OCI-LY1 (cell line): ENCODE measurements around the gene PWP2.

Experiments used
- H2AFZ ChIP-seq: fragments of 200-600 bp; sonication (generic), shearing (Covaris generic); 2 replicates; pipeline ENCODE4 v1.6.0; 2014; ENCODE audit warnings: antibody characterized with exemption, mild to moderate bottlenecking, low read length
- H3F3A ChIP-seq: fragments of 200-600 bp; sonication (generic), shearing (Covaris generic); 2 replicates; pipeline ENCODE4 v1.6.0; 2014; ENCODE audit warnings: mild to moderate bottlenecking, antibody characterized with exemption, low read length, moderate library complexity; ENCODE audit not compliant: insufficient read depth
- H3K27ac ChIP-seq: fragments of 200-600 bp; sonication (generic); 2 replicates; pipeline ENCODE4 v1.5.1; 2014; ENCODE audit warnings: low read length, mixed run types, mild to moderate bottlenecking, low read depth; ENCODE audit not compliant: poor library complexity, severe bottlenecking
- H3K27me3 ChIP-seq: fragments of 200-600 bp; sonication (generic); 2 replicates; pipeline ENCODE4 v1.6.0; 2014; ENCODE audit warnings: antibody characterized with exemption, mild to moderate bottlenecking, low read length, moderate library complexity; ENCODE audit not compliant: insufficient read depth
- H3K36me3 ChIP-seq: fragments of 200-600 bp; sonication (generic); 2 replicates; pipeline ENCODE4 v1.6.1; 2014; ENCODE audit warnings: mild to moderate bottlenecking, antibody characterized with exemption, low read length, moderate library complexity, mixed read lengths; ENCODE audit not compliant: insufficient read depth
- H3K4me1 ChIP-seq: fragments of 200-600 bp; sonication (generic); 2 replicates; pipeline ENCODE4 v1.5.1; 2014; ENCODE audit warnings: mild to moderate bottlenecking, low read length, moderate library complexity; ENCODE audit not compliant: insufficient read depth, severe bottlenecking
- H3K4me2 ChIP-seq: fragments of 200-600 bp; sonication (generic), shearing (Covaris generic); 2 replicates; pipeline ENCODE4 v1.6.1; 2014; ENCODE audit warnings: low read length
- H3K4me3 ChIP-seq: fragments of 200-600 bp; sonication (generic); 2 replicates; pipeline ENCODE4 v1.5.1; 2014; ENCODE audit warnings: low read length, low read depth, mild to moderate bottlenecking, mixed read lengths; ENCODE audit not compliant: poor library complexity, severe bottlenecking
- H3K79me2 ChIP-seq: fragments of 200-600 bp; shearing (Covaris generic); 2 replicates; pipeline ENCODE4 v1.6.1; 2016; ENCODE audit warnings: mixed run types, low read length, mixed read lengths; ENCODE audit not compliant: insufficient read depth
- H3K9ac ChIP-seq: fragments of 200-600 bp; sonication (generic), shearing (Covaris generic); 2 replicates; pipeline ENCODE4 v1.6.1; 2014; ENCODE audit warnings: mild to moderate bottlenecking, low read length, mixed read lengths
- H3K9me2 ChIP-seq: fragments of 200-600 bp; sonication (generic), shearing (Covaris generic); 2 replicates; pipeline ENCODE4 v1.6.1; 2014; ENCODE audit warnings: low read depth, mild to moderate bottlenecking, low read length, mixed read lengths
- H3K9me3 ChIP-seq: fragments of 200-600 bp; shearing (Covaris generic); 2 replicates; pipeline ENCODE4 v1.6.1; 2014; ENCODE audit warnings: low read length, mixed read lengths
- H4K20me1 ChIP-seq: fragments of 200-600 bp; sonication (generic), shearing (Covaris generic); 2 replicates; pipeline ENCODE4 v1.6.0; 2016; ENCODE audit warnings: mild to moderate bottlenecking, low read length; ENCODE audit not compliant: insufficient read depth
- CTCF ChIP-seq: fragments of 200-600 bp; sonication (generic), shearing (Covaris generic); IDR thresholded peaks from 2 replicates; pipeline ENCODE4 v1.5.1; 2017; ENCODE audit warnings: mild to moderate bottlenecking, antibody characterized with exemption, low read length, moderate library complexity, mixed read lengths
- EZH2 ChIP-seq: fragments of 200-600 bp; sonication (generic), shearing (Covaris generic); IDR thresholded peaks from 2 replicates; pipeline ENCODE4 v1.8.0; 2017; ENCODE audit warnings: borderline replicate concordance, mixed run types, mild to moderate bottlenecking, antibody characterized with exemption, low read length, moderate library complexity, mixed read lengths

PWP2 gene

GRCh38 chr21:44087426-44088400 lies 19.5 kb upstream of the PWP2 start:
- Histone ChIP-seq H3K9ac (no peak overlapping the region), H3K9me3 (no peaks in the 10 kb centered on the region), H3K4me2 (no peak overlapping the region), H3K9me2 (no peaks in the 10 kb centered on the region), H3K27ac (no peak overlapping the region), H3K4me1 (peaks cover 22% of the 10 kb centered on the region), H3K27me3 (no peaks in the 10 kb centered on the region), H2AFZ (no peak overlapping the region), H4K20me1 (no peaks in the 10 kb centered on the region), H3K79me2 (no peaks in the 10 kb centered on the region), H3K4me3 (no peak overlapping the region), H3F3A (no peaks in the 10 kb centered on the region), H3K36me3 (peaks cover 68% of the 10 kb centered on the region)
- no peak for TF ChIP-seq CTCF
- no peak for TF ChIP-seq EZH2

GRCh38 chr21:44088401-44088780 lies 18.8 kb upstream of the PWP2 start:
- peaks cover 68% of the 10 kb centered on the region for H3K36me3 ChIP-seq
- H3K27ac ChIP-seq: peak overlapping the region; percentile 88
- H3K9me2 ChIP-seq: no peaks in the 10 kb centered on the region
- H4K20me1 ChIP-seq: no peaks in the 10 kb centered on the region
- H3K4me3 ChIP-seq: no peak overlapping the region
- H2AFZ ChIP-seq: no peak overlapping the region
- no peak overlapping the region for H3K4me2 ChIP-seq
- no peak overlapping the region for H3K9ac ChIP-seq
- no peaks in the 10 kb centered on the region for H3K79me2 ChIP-seq
- H3K9me3 ChIP-seq: no peaks in the 10 kb centered on the region
- TF ChIP-seq CTCF (no peak), EZH2 (no peak)
- peaks cover 22% of the 10 kb centered on the region for H3K4me1 ChIP-seq
- H3K27me3 ChIP-seq: no peaks in the 10 kb centered on the region
- no peaks in the 10 kb centered on the region for H3F3A ChIP-seq

- H3K4me1 ChIP-seq: peaks cover 22% of the 10 kb centered on the region
- H3K9ac ChIP-seq: no peak overlapping the region; the same call in 1 of the 2 replicates
- peaks cover 67% of the 10 kb centered on the region for H3K36me3 ChIP-seq
- peak overlapping the region; percentile 88 for H3K27ac ChIP-seq
- H3K9me2 ChIP-seq: no peaks in the 10 kb centered on the region
- H3K9me3 ChIP-seq: no peaks in the 10 kb centered on the region
- H3F3A ChIP-seq: no peaks in the 10 kb centered on the region
- H3K4me2 ChIP-seq: peak overlapping the region; percentile 0; the same call in 1 of the 2 replicates
- H3K4me3 ChIP-seq: no peak overlapping the region
- TF ChIP-seq EZH2 (no peak), CTCF (no peak)
- no peaks in the 10 kb centered on the region for H3K27me3 ChIP-seq
- no peak overlapping the region for H2AFZ ChIP-seq
- no peaks in the 10 kb centered on the region for H3K79me2 ChIP-seq
- no peaks in the 10 kb centered on the region for H4K20me1 ChIP-seq
Measured at GRCh38 chr21:44089001-44089911, 17.9 kb upstream of the PWP2 start.
